Measurements from ENCODE around the gene WDR37.

DNA sequence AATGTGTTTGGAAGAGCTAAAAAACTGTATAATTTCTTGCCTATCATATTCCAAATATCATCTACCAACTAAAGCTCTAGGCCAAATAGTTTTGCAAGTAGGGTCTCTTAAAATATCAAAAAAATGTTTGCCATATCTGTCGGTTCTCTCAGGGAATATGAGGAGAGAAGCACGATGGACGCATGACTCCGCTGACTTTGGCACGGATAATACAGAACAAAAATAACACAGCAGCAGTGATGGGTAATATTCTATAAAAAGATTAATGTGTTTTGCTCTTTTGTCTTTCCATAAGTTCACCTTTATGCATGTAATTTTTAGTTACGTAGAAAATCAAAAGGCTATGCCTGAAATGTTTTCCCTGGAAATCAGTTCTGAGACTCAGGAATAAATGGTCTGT, 29.6 kb upstream of the WDR37 start:
- TF ChIP-seq, protein P1, sequence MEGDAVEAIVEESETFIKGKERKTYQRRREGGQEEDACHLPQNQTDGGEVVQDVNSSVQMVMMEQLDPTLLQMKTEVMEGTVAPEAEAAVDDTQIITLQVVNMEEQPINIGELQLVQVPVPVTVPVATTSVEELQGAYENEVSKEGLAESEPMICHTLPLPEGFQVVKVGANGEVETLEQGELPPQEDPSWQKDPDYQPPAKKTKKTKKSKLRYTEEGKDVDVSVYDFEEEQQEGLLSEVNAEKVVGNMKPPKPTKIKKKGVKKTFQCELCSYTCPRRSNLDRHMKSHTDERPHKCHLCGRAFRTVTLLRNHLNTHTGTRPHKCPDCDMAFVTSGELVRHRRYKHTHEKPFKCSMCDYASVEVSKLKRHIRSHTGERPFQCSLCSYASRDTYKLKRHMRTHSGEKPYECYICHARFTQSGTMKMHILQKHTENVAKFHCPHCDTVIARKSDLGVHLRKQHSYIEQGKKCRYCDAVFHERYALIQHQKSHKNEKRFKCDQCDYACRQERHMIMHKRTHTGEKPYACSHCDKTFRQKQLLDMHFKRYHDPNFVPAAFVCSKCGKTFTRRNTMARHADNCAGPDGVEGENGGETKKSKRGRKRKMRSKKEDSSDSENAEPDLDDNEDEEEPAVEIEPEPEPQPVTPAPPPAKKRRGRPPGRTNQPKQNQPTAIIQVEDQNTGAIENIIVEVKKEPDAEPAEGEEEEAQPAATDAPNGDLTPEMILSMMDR (IDR thresholded peaks at IDR 0.05; ENCODE audit: low read length): no peak
- TF ChIP-seq EZH2 (IDR thresholded peaks at IDR 0.05; ENCODE audit: borderline replicate concordance, low read length): no peak

All from OCI-LY1 (cell line).